PC-9 (cell line): ENCODE data around the gene AK3. TPM values are rescaled to one million over a fixed set of nuclear protein-coding genes. Genes with fewer than 3 reads are reported as not detected.

Experiments used
- BruUV-seq: library from RNA; stranded (reverse); fragments of 400-500 nt; replicated peaks from 2 replicates; lab custom pipeline; 2021; lab: Mats Ljungman, UMichigan
- CTCF ChIA-PET: fragments of 300-600 bp; sonication (Branson Sonifier 250); formaldehyde crosslinking; loops from one replicate; lab custom pipeline; 2022; ENCODE audit warnings: antibody characterized with exemption; lab: Charles Lee
- POLR2A ChIA-PET: fragments of 300-600 bp; sonication (Branson Sonifier 250); formaldehyde crosslinking; loops from one replicate; lab custom pipeline; 2022; ENCODE audit warnings: antibody characterized with exemption; ENCODE audit not compliant: unreplicated experiment; lab: Charles Lee
- DNase-seq, 2 experiments: peaks; one replicate each; pipeline versions ENCODE4 v3.0.0 to v3.0.0-alpha.2; 2015 to 2022; ENCODE audit warnings: mixed read lengths in 1 of 2
- H2AFZ ChIP-seq: fragments of 200-600 bp; sonication (generic); 2 replicates; pipeline ENCODE4 v1.8.1; 2017; ENCODE audit warnings: antibody characterized with exemption
- H3F3A ChIP-seq: fragments of 200-600 bp; sonication (generic); 2 replicates; pipeline ENCODE4 v1.8.1; 2017; ENCODE audit warnings: antibody characterized with exemption, mild to moderate bottlenecking, low read depth; ENCODE audit not compliant: insufficient read depth
- H3K27ac ChIP-seq: fragments of 200-600 bp; sonication (generic); 2 replicates; pipeline ENCODE4 v1.6.1; 2016; ENCODE audit warnings: mixed run types
- H3K27me3 ChIP-seq: fragments of 200-600 bp; sonication (generic); 2 replicates; pipeline ENCODE4 v1.6.1; 2016; ENCODE audit warnings: low read depth, mixed run types; ENCODE audit not compliant: insufficient read depth
- H3K36me3 ChIP-seq: fragments of 200-600 bp; sonication (generic); 2 replicates; pipeline ENCODE4 v1.6.1; 2016; ENCODE audit warnings: low read depth, mixed run types
- H3K4me1 ChIP-seq: fragments of 200-600 bp; sonication (generic); replicated peaks from 2 replicates; pipeline ENCODE4 v1.6.1; 2016; ENCODE audit warnings: mixed run types; ENCODE audit not compliant: insufficient read depth
- H3K4me2 ChIP-seq: fragments of 200-600 bp; sonication (generic); 2 replicates; pipeline ENCODE4 v1.6.1; 2017; ENCODE audit warnings: mixed run types
- H3K4me3 ChIP-seq: fragments of 200-600 bp; sonication (generic); 2 replicates; pipeline ENCODE4 v1.6.1; 2016; ENCODE audit warnings: mixed run types
- H3K79me2 ChIP-seq: fragments of 200-600 bp; sonication (generic); 2 replicates; pipeline ENCODE4 v1.6.1; 2017; ENCODE audit warnings: low read depth, mixed run types
- H3K9me2 ChIP-seq: fragments of 200-600 bp; sonication (generic); 2 replicates; pipeline ENCODE4 v1.8.1; 2017; ENCODE audit warnings: mild to moderate bottlenecking; ENCODE audit not compliant: insufficient read depth
- H3K9me3 ChIP-seq: fragments of 200-600 bp; sonication (generic); 2 replicates; pipeline ENCODE4 v1.8.1; 2016; ENCODE audit warnings: low read depth; ENCODE audit not compliant: insufficient read depth
- H4K20me1 ChIP-seq: fragments of 200-600 bp; sonication (generic); 2 replicates; pipeline ENCODE4 v1.8.1; 2017; ENCODE audit not compliant: insufficient read depth
- EZH2 ChIP-seq: fragments of 200-600 bp; sonication (generic); IDR thresholded peaks from 2 replicates; pipeline ENCODE4 v1.8.0; 2017; ENCODE audit warnings: antibody characterized with exemption, low read depth
- intact Hi-C: fragments of 100-400 bp; cut with micrococcal nuclease; formaldehyde crosslinking; loops from one replicate; pipeline ENCODE4 v1.10.0; 2022; ENCODE audit not compliant: unreplicated experiment
- total RNA-seq: library from RNA; stranded (reverse); gene quantifications from 2 replicates; pipeline ENCODE4 v1.2.3, GENCODE V29; 2021
- TF ChIP-seq, protein P1 (sequence below): fragments of 200-600 bp; sonication (generic); conservative IDR thresholded peaks from 2 replicates; pipeline ENCODE4 v1.6.1; 2017; ENCODE audit warnings: mixed run types, antibody characterized with exemption, mild to moderate bottlenecking, moderate library complexity

The AK3 gene
- total RNA-seq, 1 experiment from 2014 or later: 36.2 TPM

DNA sequence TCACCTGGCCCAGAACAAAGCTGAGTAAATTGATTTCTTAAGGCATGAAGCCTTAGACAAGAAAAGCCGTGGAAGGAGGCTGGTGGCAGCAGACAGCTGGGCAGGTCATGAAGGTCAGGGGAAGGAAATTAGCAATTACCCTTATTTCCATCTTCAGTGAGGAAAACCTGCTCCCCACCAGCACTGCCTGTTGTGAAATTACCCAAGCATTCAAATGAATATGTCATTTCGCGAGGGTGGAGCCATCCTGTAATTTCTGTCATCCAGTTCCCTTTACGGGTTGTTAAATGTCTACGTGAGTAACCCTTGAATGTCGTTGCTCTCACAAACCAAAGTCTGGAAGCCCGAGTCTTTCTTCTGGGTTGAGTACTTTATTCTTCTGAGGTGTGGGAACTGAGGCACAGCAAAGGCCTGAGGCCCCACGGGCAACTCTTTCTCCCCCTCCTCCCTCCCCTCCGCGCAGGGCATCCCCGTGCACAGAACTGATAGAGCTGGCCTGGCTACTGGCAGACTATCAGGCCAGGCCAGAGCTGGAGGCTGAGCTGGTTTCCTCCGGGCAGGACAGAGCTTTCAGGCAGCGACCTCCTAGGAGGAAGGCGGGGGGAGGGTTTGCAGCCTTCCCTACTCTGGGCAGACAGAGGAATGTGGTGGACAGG, 22.0 kb upstream of the AK3 start:
- no peak for DNase-seq
- no TSS peak for BruUV-seq
- no peaks in the 10 kb centered on the region for H3K9me3 ChIP-seq
- TF ChIP-seq, protein P1, sequence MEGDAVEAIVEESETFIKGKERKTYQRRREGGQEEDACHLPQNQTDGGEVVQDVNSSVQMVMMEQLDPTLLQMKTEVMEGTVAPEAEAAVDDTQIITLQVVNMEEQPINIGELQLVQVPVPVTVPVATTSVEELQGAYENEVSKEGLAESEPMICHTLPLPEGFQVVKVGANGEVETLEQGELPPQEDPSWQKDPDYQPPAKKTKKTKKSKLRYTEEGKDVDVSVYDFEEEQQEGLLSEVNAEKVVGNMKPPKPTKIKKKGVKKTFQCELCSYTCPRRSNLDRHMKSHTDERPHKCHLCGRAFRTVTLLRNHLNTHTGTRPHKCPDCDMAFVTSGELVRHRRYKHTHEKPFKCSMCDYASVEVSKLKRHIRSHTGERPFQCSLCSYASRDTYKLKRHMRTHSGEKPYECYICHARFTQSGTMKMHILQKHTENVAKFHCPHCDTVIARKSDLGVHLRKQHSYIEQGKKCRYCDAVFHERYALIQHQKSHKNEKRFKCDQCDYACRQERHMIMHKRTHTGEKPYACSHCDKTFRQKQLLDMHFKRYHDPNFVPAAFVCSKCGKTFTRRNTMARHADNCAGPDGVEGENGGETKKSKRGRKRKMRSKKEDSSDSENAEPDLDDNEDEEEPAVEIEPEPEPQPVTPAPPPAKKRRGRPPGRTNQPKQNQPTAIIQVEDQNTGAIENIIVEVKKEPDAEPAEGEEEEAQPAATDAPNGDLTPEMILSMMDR: no peak
- TF ChIP-seq EZH2: no peak
- ChIA-PET CTCF (interaction anchor here (0.6 kb wide), 1 partner anchor 8 kb away, joined by 3 read pairs; no protein-coding TSS in a partner anchor), POLR2A (no interaction called here)
- H3K4me3 ChIP-seq: no peak overlapping the region
- H4K20me1 ChIP-seq: no peaks in the 10 kb centered on the region
- H3K27me3 ChIP-seq: no peaks in the 10 kb centered on the region
- H3K9me2 ChIP-seq: no peaks in the 10 kb centered on the region
- H3F3A ChIP-seq: no peaks in the 10 kb centered on the region
- H3K4me2 ChIP-seq: peak overlapping the region; percentile 64
- intact Hi-C loops: loop anchor here (1.0 to 10.0 kb wide), 5 partner anchors 162 to 839 kb away; no protein-coding TSS in a partner anchor
- no peaks in the 10 kb centered on the region for H3K36me3 ChIP-seq
- no peak overlapping the region for H2AFZ ChIP-seq
- H3K27ac ChIP-seq: no peak overlapping the region
- H3K4me1 ChIP-seq: 0 out of 2 replicates have a peak, but pooled peaks cover 3% of the 10 kb centered on the region
- no peaks in the 10 kb centered on the region for H3K79me2 ChIP-seq

DNA sequence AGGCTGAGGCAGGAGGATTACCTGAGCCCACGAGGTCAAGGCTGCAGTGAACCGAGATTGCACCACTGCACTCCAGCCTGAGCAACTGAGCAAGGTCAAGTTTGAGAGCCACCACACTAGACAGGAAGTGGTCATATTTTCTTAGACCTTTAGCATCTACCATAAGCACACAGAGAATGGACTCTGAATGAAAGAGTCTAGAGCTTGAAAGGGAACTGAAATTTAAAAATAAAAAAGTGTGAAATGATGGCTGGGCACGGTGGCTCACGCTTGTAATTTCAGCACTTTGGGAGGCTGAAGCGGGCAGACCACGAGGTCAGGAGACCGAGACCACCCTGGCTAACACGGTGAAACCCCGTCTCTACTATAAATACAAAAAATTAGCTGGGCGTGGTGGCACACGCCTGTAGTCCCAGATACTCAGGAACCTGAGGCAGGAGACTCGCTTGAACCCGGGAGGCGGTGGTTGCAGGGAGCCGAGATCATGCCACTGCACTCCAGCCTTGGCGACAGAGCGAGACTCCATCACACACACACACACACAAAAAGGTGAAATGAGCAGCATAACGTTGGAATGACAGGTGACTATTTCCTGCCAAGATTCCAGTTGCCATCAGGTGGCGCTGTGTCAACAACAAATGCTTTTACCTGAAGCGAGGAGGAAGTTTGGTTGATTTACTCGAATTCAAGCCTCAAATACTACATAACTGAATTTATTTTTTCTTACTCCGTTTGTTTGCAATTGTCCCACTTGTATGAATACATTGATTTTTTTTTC, 21.3 kb upstream of the AK3 start:
- Histone ChIP-seq H3K4me3 (no peak overlapping the region), H3K9me2 (no peaks in the 10 kb centered on the region), H2AFZ (peak overlapping the region; percentile 76; the same call in 1 of the 2 replicates), H3K36me3 (no peaks in the 10 kb centered on the region), H3F3A (no peaks in the 10 kb centered on the region), H3K9me3 (no peaks in the 10 kb centered on the region), H4K20me1 (no peaks in the 10 kb centered on the region), H3K27ac (no peak overlapping the region), H3K27me3 (no peaks in the 10 kb centered on the region), H3K4me2 (peak overlapping the region; percentile 64), H3K79me2 (no peaks in the 10 kb centered on the region), H3K4me1 (0 out of 2 replicates have a peak, but pooled peaks cover 3% of the 10 kb centered on the region)
- no TSS peak for BruUV-seq
- intact Hi-C loops: loop anchor here (1.0 to 10.0 kb wide), 5 partner anchors 163 to 840 kb away; no protein-coding TSS in a partner anchor
- ChIA-PET CTCF (interaction anchor here (0.6 kb wide), 1 partner anchor 8 kb away, joined by 3 read pairs; no protein-coding TSS in a partner anchor), POLR2A (no interaction called here)
- peak in 1 of 2 experiments; percentile 59 for DNase-seq
- TF ChIP-seq, protein P1: peak; percentile 78
- TF ChIP-seq EZH2: no peak

DNA sequence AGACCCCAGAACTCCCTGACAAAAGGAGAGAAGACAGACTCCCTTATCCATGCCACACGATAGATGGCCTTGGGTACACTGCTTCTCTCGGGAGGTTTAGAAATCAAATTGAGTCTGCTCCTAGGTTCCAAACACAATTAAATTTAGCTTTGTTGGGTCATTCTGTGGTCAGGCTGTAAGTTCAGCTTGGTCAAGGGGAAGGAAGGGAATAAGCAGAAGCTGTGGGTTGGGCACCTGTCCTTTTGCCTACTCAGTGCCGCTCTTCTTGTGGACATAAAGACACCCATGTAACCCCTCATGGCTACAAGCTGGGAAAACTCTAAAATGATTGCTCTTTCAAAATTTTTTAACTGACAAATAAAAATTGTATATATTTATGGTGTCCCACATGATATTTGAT, 19.1 kb upstream of the AK3 start:
- BruUV-seq: no TSS peak
- intact Hi-C loops: loop anchor here (5.0 to 10.0 kb wide), 2 partner anchors 165 to 842 kb away; no protein-coding TSS in a partner anchor
- Histone ChIP-seq H3K9me3 (no peaks in the 10 kb centered on the region), H3K4me2 (no peak overlapping the region), H3K4me1 (0 out of 2 replicates have a peak, but pooled peaks cover 3% of the 10 kb centered on the region), H3F3A (no peaks in the 10 kb centered on the region), H3K9me2 (no peaks in the 10 kb centered on the region), H4K20me1 (no peaks in the 10 kb centered on the region), H2AFZ (no peak overlapping the region), H3K4me3 (no peak overlapping the region), H3K79me2 (no peaks in the 10 kb centered on the region), H3K36me3 (no peaks in the 10 kb centered on the region), H3K27me3 (no peaks in the 10 kb centered on the region), H3K27ac (no peak overlapping the region)
- no peak for DNase-seq
- ChIA-PET POLR2A (no interaction called here), CTCF (interaction anchor here (0.8 kb wide), 1 partner anchor 840 kb away, joined by 4 read pairs; no protein-coding TSS in a partner anchor)
- no peak for TF ChIP-seq EZH2
- TF ChIP-seq, protein P1: no peak
